Medulla oblongata (tissue), 1 donor: Measurements from ENCODE around the gene WDR90.

Experiments
- DNase-seq: peaks from one replicate; pipeline ENCODE4 v3.0.0-alpha.2; 2015; ENCODE audit errors: extremely low spot score

WDR90 gene

DNA sequence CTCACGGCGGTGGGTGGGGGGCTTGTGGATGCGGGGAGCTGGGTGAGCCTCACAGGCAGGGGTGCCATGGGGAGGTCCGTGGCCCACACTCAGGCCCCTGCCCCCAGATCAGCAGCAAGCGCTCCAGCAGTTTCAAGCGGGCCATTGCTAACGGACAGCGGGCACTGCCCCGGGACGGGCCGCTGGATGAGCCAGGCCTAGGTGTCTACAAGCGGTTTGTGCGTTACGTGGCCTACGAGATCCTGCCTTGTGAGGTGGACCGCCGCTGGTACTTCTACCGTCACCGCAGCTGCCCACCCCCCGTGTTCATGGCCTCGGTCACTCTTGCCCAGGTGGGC lies 27.4 kb downstream of the WDR90 start:
- DNase-seq = no peak

GRCh38 chr16:676913-677312 lies 27.7 kb downstream of the WDR90 start:
- DNase-seq = no peak

GRCh38 chr16:677316-678190 lies 28.4 kb downstream of the WDR90 start:
- DNase-seq = no peak

- DNase-seq = no peak
These were observed 29.2 kb downstream of the WDR90 start for GRCh38 chr16:678209-678857.

- DNase-seq = peak; percentile 67
These were observed 30.0 kb downstream of the WDR90 start for GRCh38 chr16:678858-679813.

DNA sequence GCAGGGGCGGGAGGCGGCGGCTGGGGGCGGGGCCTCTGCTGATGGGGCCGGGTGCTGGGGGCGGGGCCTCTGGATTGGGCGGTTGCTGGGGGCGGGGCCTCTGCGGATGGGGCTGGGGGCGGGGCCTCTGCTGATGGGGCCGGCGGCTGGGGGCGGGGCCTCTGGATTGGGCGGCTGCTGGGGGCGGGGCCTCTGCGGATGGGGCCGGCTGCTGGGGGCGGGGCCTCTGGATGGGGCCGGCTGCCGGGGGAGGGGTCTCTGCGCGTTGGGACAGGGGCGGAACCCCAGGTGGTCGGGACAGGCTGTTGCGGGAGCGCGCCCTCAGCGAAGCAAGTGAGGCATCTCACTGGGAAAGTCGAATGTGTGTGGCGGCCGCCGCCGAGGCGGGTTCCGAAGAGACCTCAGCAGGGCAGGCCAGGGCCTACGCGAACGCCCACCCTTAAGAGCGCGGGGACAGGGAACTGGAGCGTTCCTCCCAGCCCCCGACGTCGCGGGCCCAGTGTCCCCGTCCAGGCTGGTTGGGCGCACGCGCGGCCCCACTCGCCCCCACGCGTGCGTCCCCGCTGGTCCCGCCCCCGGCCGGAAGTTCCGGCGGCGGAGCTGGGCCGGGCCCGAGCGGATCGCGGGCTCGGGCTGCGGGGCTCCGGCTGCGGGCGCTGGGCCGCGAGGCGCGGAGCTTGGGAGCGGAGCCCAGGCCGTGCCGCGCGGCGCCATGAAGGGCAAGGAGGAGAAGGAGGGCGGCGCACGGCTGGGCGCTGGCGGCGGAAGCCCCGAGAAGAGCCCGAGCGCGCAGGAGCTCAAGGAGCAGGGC lies 30.9 kb downstream of the WDR90 start, which contains the start of gene STUB1:
Gene STUB1, plus strand, starts transcription at position 597 of the 811 bp plus-strand sequence. Its CDS starts 116 bp downstream, at position 713.
- peak; percentile 83 for DNase-seq

DNA sequence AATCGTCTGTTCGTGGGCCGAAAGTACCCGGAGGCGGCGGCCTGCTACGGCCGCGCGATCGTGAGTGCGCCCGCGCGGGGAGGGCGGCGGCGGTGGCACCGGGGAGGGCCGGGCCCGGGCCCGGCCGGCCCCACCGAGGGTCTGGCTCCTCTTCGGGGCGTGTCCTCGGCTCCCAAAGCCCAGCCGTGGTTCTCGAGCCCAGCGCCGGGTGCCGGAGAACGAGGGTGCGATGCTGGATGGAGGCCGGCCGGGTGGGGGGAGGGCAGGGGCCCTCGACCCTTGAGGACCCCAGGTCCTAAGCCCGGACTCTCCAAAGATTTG lies 31.4 kb downstream of the WDR90 start:
- DNase-seq = no peak

DNA sequence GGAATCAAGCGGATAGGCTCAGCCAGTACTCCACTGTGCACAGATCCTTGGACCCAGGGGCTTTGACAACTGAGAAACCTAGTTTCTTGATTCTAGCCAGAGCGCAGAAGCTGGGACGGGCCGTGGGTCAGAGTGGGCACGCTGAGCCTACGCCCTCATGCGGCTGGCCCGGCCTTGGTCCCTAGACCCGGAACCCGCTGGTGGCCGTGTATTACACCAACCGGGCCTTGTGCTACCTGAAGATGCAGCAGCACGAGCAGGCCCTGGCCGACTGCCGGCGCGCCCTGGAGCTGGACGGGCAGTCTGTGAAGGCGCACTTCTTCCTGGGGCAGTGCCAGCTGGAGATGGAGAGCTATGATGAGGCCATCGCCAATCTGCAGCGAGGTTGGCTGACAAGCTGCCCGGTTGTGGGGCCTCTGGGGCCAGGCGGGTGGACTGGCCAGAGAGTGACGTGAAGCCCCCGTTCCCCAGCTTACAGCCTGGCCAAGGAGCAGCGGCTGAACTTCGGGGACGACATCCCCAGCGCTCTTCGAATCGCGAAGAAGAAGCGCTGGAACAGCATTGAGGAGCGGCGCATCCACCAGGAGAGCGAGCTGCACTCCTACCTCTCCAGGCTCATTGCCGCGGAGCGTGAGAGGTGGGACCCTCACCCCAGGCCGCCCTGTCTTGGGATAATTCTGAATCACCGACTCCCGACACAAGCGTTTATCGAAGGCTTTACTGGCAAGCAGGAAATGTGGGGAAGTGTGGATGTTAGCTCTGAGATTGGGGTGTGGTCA lies 32.0 kb downstream of the WDR90 start:
- peak; percentile 25 for DNase-seq

GRCh38 chr16:681746-682427 lies 32.7 kb downstream of the WDR90 start:
- no peak for DNase-seq

DNA sequence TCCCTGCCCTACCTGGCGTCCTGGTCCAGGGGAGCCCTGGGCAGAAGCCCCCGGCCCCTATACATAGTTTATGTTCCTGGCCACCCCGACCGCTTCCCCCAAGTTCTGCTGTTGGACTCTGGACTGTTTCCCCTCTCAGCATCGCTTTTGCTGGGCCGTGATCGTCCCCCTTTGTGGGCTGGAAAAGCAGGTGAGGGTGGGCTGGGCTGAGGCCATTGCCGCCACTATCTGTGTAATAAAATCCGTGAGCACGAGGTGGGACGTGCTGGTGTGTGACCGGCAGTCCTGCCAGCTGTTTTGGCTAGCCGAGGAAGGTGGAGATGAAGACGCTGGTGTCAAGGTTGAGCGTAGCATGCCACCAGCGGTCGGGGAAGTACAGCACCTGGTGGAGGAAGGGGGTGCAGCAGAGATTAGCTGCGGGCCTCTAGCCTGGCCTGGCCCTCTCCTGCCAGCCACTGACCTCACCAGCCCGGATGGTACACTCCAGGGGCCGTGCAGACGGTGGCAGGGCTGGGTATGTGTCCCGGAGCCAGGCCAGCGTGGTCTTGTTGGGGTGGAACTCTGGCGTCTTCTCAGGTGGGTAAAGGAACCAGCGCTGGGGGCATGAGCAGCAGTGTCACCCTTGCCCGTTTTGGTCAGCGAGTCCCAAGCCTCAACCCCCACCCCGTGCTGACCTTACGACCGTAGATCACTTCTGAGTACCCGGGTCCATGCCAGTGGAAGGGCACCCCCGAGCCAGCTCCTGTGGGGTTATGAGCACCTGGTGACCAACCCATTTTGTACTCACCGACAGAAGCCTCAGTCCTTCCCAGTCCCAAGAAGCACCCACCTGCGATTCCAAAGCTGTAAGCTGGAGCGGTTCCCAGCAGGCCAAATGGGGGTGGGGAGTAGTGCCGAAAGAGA lies 33.6 kb downstream of the WDR90 start:
- no peak for DNase-seq

DNA sequence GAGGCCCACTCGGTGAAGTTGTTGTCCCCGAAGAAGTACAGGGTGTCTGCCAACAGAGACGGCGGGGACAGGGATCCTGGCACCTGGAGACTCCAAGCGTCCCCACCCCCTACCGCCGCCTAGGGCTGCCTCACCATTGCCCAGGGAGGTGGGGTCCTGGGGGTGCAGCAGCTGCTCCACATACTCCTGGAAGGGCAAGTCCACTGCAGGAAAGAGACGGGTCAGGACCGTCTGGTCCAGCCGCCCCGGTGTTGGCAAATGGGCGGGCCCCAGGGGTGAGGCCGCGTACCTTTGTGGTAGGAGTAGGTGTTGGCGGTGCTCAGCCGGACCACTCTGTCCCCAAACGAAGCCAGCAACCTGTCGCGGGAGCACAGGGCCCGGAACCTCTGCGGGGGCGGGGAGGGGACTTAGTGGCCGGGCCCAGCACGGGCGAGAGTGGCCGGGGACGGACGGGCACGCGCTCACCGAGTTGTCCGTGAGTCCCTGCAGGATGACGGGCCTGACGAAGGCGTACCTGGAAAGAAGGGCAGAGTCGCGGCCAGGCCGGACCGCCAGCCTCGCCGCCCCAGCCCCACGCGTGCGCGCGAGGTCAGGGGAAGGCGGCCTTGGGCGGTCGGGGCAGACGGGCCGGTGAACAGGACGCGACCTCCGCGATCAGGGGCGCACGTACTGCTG lies 34.4 kb downstream of the WDR90 start:
- DNase-seq = no peak

GRCh38 chr16:684071-684794 lies 35.1 kb downstream of the WDR90 start, which contains the start of gene JMJD8:
Gene JMJD8, minus strand, starts transcription at chr16:684334. Its CDS starts 15 bp downstream, at chr16:684319.
- DNase-seq = peak; percentile 97

DNA sequence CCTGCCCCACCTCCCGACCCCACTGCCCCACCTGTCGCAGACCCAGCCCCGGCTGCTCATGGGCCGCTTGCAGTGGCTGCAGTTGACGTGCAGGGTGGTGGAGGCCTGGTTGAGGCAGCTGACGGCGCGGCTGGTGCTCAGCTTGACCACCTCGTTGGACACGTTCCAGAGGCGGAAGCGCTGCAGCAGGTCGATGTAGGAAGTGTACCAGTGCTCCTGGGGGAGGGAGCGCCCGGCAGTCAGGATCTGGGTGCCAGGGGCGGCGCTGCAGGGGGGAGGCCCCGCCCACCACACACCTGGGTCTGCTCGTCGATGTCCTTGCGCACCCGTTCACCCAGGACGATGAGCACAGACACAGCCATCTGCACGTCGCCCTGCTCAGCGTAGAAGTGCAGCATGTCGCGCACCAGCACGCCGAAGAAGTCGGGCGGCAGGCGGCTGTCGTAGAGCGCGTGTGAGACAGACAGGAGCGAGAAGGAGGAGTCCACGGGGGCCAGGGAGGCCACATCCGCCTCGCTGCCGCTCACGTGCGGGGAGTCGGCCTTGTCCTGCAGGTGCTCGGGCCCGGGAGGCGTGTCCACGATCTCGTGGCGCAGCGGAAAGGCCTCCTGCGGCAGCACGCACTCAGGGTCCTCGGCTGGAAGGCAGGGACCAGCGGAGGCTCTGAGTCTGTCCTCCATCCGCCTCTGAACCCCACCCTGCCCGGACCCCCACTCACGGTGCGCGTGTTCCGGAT lies 36.0 kb downstream of the WDR90 start:
- DNase-seq = no peak

DNA sequence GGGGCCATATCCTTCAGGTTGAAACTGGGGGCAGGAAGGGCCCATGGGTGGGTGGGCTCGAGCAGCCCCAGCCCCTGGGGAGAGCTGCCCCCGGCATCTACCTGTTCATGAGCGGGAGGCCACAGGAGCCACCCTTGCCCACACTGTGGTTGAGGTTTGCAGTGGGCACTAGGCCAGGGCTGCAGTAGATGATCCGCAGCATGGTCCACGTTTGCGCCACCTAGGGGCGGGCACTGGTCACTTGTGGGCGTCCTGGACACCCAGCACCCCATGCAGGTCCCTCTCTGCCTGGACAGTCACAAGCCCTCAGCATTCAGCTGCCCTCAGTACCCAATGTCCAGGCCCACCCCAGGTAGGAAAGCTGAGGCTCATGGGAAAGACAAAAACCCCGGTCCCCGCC lies 36.8 kb downstream of the WDR90 start:
- no peak for DNase-seq

DNA sequence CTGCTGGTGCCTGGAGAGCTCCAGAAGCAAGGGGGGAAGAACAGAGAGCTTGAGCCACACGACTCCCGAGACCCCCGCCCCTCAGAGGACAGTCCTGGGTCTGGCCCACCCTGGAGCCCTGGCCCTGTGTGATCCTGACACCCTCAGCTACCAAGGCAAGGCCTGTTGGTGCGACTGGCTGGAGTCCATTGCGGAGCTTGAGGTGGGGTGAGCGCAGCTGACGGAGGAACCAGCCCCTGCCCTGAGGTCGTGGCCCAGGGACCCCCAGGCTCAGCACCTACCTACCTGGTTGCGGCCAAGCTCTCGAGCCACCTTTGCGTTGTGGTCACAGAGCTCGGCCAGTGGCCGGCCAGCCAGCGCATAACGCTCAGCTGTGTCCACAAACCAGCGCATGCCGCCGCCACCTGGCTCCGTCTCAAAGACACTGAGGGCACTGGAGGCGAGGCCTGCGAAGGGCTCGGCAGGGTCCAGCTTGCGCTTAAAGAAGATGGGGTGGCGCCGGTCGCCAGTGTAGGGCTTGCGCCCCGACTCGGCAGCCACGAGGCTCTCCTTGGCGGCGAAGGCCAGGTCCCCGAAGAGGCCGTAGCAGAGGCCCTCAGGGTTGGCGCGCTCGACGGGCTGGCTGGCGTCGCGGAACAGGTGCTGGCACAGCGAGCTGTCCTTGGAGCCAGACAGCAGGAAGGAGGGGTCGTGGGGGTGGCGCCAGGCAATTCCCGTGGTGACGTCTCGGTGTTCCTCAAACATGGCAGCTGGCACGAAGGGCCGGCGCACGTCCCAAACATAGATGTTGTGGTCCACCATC lies 37.5 kb downstream of the WDR90 start:
- DNase-seq = no peak

- no peak for DNase-seq
These were observed 38.3 kb downstream of the WDR90 start for GRCh38 chr16:687499-687898.
